ENCODE results near the gene SLC6A13.
"Not testable (repeated sequence)": the region's sequence is repeated elsewhere in the genome, so short reads cannot be mapped to it uniquely, and the experiment has no call there.

SLC6A13 gene

DNA sequence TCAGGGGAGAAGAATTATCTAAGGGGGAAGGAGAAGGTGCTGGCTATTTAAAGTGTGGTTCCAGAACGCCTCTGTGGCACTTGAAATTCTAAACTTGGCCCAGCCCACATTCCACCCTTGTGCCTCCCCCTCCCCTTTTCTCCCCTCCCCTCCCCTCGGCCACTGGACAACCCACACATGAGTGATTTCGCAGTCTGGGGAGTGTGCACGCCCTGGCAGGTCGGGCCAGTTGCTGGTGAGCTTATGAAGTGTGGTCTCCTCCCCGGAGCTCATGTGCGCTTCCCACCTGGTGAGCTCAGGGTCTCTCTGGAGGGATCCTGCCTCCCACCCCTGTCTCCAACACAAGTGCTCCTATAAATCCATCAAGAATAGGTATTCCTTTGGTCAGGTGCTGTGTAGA is at the start of gene SLC6A13:
Gene SLC6A13, minus strand, starts transcription at position 20 of the 400 bp plus-strand sequence. CDS start 2,784 bp downstream, outside the sequence.
- Histone ChIP-seq H3K27me3 (ENCODE audit: insufficient read depth, low read length) (no peaks in the 10 kb centered on the region), H3K4me3 (ENCODE audit: low read length) (no peak within 1 kb of the TSS), H3K9me3 (ENCODE audit: low read length) (no peaks in the 10 kb centered on the region), H2AFZ (ENCODE audit: low read depth, low read length) (no peak within 1 kb of the TSS), H3K4me1 (ENCODE audit: insufficient read depth, low read length) (peaks cover 2% of the 10 kb centered on the region), H3K36me3 (ENCODE audit: insufficient read depth, low read length) (no peaks in the 10 kb centered on the region)

DNA sequence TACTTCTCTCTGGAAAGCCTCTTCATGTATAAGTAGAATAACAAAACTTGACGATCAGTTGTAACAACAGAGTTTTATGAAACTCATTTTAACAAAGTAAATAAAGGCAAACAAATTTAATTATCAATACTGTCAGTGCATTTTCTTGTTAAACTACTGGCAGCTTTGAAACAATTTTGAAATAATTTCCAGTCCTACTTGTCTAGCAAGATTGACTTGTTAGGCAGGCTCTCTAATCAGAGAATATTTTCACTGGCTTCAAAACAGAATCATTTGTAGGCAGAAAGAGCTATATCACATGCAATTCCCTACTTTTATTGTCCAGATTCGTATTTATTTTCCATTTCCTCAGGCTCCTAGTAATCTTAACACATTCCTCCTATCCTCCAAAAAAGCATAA is 45.9 kb upstream of the SLC6A13 start:
- H2AFZ ChIP-seq (ENCODE audit: low read depth, low read length): no peak overlapping the region
- H3K4me3 ChIP-seq (ENCODE audit: low read length): no peak overlapping the region
- peaks cover 95% of the 10 kb centered on the region for H3K36me3 ChIP-seq (ENCODE audit: insufficient read depth, low read length)
- H3K4me1 ChIP-seq (ENCODE audit: insufficient read depth, low read length): no peaks in the 10 kb centered on the region
- peaks cover 3% of the 10 kb centered on the region for H3K9me3 ChIP-seq (ENCODE audit: low read length)
- H3K27me3 ChIP-seq (ENCODE audit: insufficient read depth, low read length): no peaks in the 10 kb centered on the region

DNA sequence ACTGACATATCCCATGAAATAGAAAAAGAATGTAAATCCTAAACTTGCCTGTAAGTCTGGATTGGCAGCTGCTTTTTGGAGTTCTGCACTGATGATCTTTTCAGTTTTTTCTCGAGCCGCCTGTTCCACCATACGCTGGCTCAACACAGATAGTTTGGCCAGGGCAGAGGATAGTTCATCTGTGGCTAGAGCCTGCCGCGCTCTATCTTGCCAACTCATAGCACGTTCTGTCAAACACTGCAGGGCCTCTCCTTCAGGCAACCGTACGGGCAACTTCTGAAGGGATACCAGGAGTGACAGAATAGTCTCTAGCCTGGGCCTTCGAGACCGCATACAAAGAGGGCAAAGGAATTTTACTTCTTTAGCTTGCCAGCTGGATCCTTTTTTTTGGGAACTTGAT is 44.8 kb upstream of the SLC6A13 start:
- Histone ChIP-seq H3K4me1 (ENCODE audit: insufficient read depth, low read length) (no peaks in the 10 kb centered on the region), H3K36me3 (ENCODE audit: insufficient read depth, low read length) (peaks cover 88% of the 10 kb centered on the region)

DNA sequence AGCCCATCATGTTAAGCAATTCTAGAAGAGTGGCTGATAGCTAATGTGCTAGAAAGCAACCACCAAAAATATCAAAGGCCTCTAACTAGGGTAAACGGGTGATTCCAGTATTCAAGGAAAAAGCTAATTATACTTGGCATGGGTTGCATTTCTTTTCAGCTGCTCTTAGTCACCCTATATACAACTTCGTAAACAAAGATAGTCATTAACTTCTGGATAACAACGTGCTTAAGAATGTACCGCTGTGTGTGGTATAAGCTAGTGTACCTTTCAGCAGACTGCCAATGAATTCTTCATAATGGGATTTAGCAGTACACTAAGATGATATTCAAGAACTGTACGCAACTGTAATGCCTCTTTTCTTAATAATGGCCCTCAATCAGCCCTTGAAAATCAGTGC is 42.2 kb upstream of the SLC6A13 start:
- H3K9me3 ChIP-seq (ENCODE audit: low read length): peaks cover 4% of the 10 kb centered on the region
- no peak overlapping the region for H3K4me3 ChIP-seq (ENCODE audit: low read length)
- H2AFZ ChIP-seq (ENCODE audit: low read depth, low read length): no peak overlapping the region
- no peaks in the 10 kb centered on the region for H3K4me1 ChIP-seq (ENCODE audit: insufficient read depth, low read length)
- no peaks in the 10 kb centered on the region for H3K27me3 ChIP-seq (ENCODE audit: insufficient read depth, low read length)
- H3K36me3 ChIP-seq (ENCODE audit: insufficient read depth, low read length): peaks cover 64% of the 10 kb centered on the region

More for the DNA sequence above, 44.8 kb upstream of the SLC6A13 start:
- Histone ChIP-seq H3K4me3 (ENCODE audit: low read length) (no peak overlapping the region), H3K9me3 (ENCODE audit: low read length) (peaks cover 4% of the 10 kb centered on the region), H3K27me3 (ENCODE audit: insufficient read depth, low read length) (no peaks in the 10 kb centered on the region), H2AFZ (ENCODE audit: low read depth, low read length) (no peak overlapping the region)

DNA sequence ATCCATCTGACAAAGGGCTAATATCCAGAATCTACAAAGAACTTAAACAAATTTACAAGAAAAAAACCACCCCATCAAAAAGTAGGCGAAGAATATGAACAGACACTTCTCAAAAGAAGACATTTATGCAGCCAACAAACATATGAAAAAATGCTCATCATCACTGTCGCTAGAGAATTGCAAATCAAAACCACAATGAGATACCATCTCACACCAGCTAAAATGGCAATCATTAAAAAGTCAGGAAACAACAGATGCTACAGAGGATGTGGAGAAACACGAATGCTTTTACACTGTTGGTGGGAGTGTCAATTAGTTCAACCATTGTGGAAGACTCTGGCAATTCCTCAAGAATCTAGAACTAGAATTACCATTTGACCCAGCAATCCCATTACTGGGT is 40.1 kb upstream of the SLC6A13 start:
- not testable (repeated sequence) for H3K9me3 ChIP-seq (ENCODE audit: low read length); H3K4me1 ChIP-seq (ENCODE audit: insufficient read depth, low read length); H2AFZ ChIP-seq (ENCODE audit: low read depth, low read length); H3K4me3 ChIP-seq (ENCODE audit: low read length); H3K27me3 ChIP-seq (ENCODE audit: insufficient read depth, low read length)
- H3K36me3 ChIP-seq (ENCODE audit: insufficient read depth, low read length): peaks cover 47% of the 10 kb centered on the region

DNA sequence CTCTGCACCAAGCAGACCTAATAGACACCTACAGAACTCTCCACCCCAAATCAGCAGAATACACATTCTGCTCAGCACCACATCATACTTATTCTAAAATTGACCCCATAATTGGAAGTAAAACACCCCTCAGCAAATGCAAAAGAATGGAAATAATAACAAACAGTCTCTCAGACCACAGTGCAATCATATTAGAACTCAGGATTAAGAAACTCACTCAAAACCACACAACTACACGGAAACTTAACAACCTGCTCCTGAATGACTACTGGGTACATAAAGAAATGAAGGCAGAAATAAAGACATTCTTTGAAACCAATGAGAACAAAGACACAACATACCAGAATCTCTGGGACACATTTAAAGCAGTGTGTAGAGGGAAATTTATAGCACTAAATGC is 37.5 kb upstream of the SLC6A13 start:
- H3K4me1 ChIP-seq (ENCODE audit: insufficient read depth, low read length); H3K27me3 ChIP-seq (ENCODE audit: insufficient read depth, low read length); H3K4me3 ChIP-seq (ENCODE audit: low read length); H2AFZ ChIP-seq (ENCODE audit: low read depth, low read length); H3K9me3 ChIP-seq (ENCODE audit: low read length): not testable (repeated sequence)
- peaks cover 46% of the 10 kb centered on the region for H3K36me3 ChIP-seq (ENCODE audit: insufficient read depth, low read length)

DNA sequence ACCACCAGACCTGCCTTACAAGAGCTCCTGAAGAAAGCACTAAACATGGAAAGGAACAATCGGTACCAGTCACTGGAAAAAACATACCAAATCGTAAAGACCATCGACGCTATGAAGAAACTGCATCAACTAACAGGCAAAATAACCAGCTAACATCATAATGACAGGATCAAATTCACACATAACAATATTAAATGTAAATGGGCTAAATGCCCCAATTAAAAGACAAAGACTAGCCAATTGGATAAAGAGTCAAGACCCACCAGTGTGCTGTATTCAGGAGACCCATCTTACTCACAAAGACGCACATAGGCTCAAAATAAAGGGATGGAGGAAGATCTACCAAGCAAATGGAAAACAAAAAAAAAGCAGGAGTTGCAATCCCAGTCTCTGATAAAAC is 36.9 kb upstream of the SLC6A13 start:
- H3K27me3 ChIP-seq (ENCODE audit: insufficient read depth, low read length); H2AFZ ChIP-seq (ENCODE audit: low read depth, low read length): not testable (repeated sequence)

DNA sequence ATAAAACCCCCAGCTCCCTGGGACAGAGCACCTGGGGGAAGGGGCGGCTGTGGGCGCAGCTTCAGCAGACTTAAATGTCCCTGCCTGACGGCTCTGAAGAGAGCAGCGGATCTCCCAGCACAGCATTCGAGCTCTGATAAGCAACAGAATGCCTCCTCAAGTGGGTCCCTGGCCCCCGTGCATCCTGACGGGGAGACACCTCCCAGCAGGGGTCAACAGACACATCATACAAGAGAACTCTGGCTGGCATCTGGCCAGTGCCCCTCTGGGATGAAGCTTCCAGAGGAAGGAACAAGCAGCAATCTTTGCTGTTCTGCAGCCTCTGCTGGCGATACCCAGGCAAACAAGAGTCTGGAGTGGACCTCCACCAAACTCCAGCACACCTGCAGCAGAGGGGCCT is 35.4 kb upstream of the SLC6A13 start:
- H3K36me3 ChIP-seq (ENCODE audit: insufficient read depth, low read length): peaks cover 44% of the 10 kb centered on the region
- H3K27me3 ChIP-seq (ENCODE audit: insufficient read depth, low read length); H2AFZ ChIP-seq (ENCODE audit: low read depth, low read length); H3K4me3 ChIP-seq (ENCODE audit: low read length); H3K9me3 ChIP-seq (ENCODE audit: low read length); H3K4me1 ChIP-seq (ENCODE audit: insufficient read depth, low read length): not testable (repeated sequence)

More for the DNA sequence above, 36.9 kb upstream of the SLC6A13 start:
- H3K9me3 ChIP-seq (ENCODE audit: low read length); H3K4me1 ChIP-seq (ENCODE audit: insufficient read depth, low read length); H3K4me3 ChIP-seq (ENCODE audit: low read length): not testable (repeated sequence)
- peaks cover 46% of the 10 kb centered on the region for H3K36me3 ChIP-seq (ENCODE audit: insufficient read depth, low read length)

DNA sequence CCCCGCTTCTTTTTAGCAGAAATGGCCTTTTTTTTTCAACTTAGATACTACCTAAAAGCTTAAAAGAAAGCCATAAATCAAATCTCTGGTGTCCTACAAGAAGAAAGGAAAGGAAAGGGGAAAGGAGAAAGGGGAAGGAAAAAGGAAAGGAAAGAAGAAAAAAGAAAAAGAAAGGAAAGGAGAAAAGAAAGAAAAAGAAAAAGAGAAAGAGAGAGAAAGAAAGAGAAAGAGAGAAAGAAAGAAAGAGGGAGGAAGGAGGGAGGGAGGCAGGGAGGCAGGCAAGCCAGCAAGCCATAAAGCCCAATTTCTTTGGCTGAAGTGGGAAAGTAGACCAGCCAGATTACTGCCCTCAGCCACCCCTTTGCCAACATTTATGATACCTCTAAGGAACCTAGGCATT is 32.5 kb upstream of the SLC6A13 start:
- H3K27me3 ChIP-seq (ENCODE audit: insufficient read depth, low read length): no peaks in the 10 kb centered on the region
- H3K4me3 ChIP-seq (ENCODE audit: low read length): no peak overlapping the region
- no peaks in the 10 kb centered on the region for H3K9me3 ChIP-seq (ENCODE audit: low read length)
- H3K36me3 ChIP-seq (ENCODE audit: insufficient read depth, low read length): peaks cover 65% of the 10 kb centered on the region
- no peak overlapping the region for H2AFZ ChIP-seq (ENCODE audit: low read depth, low read length)
- H3K4me1 ChIP-seq (ENCODE audit: insufficient read depth, low read length): no peaks in the 10 kb centered on the region

DNA sequence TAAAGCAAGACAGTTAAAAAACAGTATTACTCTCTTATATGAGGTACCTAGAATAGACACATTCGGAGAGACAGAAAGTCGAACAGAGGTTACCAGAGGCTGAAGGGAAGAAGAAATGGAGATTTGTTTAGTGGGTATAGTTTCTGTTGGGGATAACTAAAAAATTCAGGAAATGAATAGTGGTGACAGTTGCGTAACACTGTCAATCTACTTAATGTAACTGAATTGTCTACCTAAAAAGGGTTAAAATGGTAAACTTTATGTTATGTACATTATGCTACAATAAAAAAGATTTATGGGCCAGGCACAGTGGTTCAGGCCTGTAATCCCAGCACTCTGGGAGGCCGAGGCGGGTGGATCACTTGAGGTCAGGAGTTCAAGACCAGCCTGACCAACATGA is 30.6 kb upstream of the SLC6A13 start:
- Histone ChIP-seq H2AFZ (ENCODE audit: low read depth, low read length) (no peak overlapping the region), H3K9me3 (ENCODE audit: low read length) (no peaks in the 10 kb centered on the region), H3K4me3 (ENCODE audit: low read length) (no peak overlapping the region), H3K36me3 (ENCODE audit: insufficient read depth, low read length) (peaks cover 72% of the 10 kb centered on the region), H3K4me1 (ENCODE audit: insufficient read depth, low read length) (no peaks in the 10 kb centered on the region), H3K27me3 (ENCODE audit: insufficient read depth, low read length) (no peaks in the 10 kb centered on the region)

DNA sequence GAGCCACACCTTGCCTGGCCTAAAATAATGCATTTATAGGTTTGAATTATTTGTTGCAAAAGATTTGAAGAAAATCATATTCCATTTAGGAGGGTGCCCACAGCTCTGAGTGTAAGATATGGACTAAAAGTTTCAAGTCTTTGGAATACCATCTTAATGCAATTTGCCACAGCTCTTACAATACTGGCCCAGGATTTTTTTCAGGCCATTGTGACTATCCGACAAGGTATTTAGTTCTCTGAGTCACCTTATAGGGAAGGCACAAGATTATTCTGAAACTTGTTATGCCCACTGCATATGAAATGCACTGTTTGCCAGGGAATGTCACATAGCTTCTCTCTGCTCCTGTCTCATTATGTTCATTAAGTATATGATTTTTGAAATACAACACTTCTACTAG is 29.6 kb upstream of the SLC6A13 start:
- Histone ChIP-seq H2AFZ (ENCODE audit: low read depth, low read length) (no peak overlapping the region), H3K36me3 (ENCODE audit: insufficient read depth, low read length) (peaks cover 71% of the 10 kb centered on the region), H3K27me3 (ENCODE audit: insufficient read depth, low read length) (no peaks in the 10 kb centered on the region), H3K4me1 (ENCODE audit: insufficient read depth, low read length) (no peaks in the 10 kb centered on the region), H3K9me3 (ENCODE audit: low read length) (no peaks in the 10 kb centered on the region), H3K4me3 (ENCODE audit: low read length) (no peak overlapping the region)

DNA sequence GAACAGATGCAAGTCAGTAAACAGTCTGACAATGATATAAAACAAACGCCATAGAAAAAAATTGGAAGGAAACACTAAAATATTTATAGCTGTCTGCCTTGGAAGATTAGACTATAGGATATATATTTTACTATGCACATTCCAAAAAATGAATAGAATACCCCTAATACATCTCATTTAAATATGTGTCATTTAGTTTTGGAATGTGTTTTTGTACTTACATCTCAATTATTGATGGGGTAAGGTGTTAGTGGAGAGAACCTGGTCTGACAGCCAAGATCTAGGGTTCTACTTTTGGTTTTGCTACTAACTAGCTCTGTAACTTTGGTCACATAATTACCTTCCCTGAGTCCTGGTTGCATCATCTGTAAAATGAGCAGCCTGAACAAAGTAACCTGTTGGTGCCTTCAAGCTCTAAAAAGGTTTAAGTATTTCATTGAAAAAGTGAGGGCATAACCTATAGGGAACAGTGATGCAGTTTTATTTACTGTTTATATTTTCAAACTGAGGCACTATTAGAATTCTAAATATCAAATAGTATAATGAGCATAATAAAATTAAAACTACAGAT is 28.6 kb upstream of the SLC6A13 start:
- H2AFZ ChIP-seq (ENCODE audit: low read depth, low read length): no peak overlapping the region
- H3K36me3 ChIP-seq (ENCODE audit: insufficient read depth, low read length): peaks cover 71% of the 10 kb centered on the region
- no peak overlapping the region for H3K4me3 ChIP-seq (ENCODE audit: low read length)
- no peaks in the 10 kb centered on the region for H3K27me3 ChIP-seq (ENCODE audit: insufficient read depth, low read length)
- H3K4me1 ChIP-seq (ENCODE audit: insufficient read depth, low read length): no peaks in the 10 kb centered on the region
- H3K9me3 ChIP-seq (ENCODE audit: low read length): no peaks in the 10 kb centered on the region

DNA sequence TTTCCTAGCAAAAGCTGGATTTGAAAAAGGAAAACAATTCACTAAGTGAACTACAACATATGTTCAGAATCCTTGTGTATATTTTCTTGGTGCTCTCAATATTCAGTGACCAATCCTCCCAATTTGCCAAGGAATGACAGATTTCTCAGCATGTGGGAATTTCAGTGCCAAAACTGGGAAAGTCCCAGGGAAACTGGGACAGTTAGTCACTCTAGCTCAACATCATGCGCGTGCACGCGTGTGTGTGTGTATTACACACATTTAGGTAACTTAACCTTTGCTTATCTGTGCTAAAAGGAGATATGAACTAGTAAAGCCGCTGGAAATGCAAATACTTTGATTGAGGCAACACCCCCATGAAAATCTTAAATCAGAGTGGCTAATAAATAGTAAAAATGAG is 26.1 kb upstream of the SLC6A13 start:
- H3K9me3 ChIP-seq (ENCODE audit: low read length): no peaks in the 10 kb centered on the region
- H3K4me3 ChIP-seq (ENCODE audit: low read length): no peak overlapping the region
- H2AFZ ChIP-seq (ENCODE audit: low read depth, low read length): no peak overlapping the region
- H3K4me1 ChIP-seq (ENCODE audit: insufficient read depth, low read length): no peaks in the 10 kb centered on the region
- peaks cover 71% of the 10 kb centered on the region for H3K36me3 ChIP-seq (ENCODE audit: insufficient read depth, low read length)
- no peaks in the 10 kb centered on the region for H3K27me3 ChIP-seq (ENCODE audit: insufficient read depth, low read length)

DNA sequence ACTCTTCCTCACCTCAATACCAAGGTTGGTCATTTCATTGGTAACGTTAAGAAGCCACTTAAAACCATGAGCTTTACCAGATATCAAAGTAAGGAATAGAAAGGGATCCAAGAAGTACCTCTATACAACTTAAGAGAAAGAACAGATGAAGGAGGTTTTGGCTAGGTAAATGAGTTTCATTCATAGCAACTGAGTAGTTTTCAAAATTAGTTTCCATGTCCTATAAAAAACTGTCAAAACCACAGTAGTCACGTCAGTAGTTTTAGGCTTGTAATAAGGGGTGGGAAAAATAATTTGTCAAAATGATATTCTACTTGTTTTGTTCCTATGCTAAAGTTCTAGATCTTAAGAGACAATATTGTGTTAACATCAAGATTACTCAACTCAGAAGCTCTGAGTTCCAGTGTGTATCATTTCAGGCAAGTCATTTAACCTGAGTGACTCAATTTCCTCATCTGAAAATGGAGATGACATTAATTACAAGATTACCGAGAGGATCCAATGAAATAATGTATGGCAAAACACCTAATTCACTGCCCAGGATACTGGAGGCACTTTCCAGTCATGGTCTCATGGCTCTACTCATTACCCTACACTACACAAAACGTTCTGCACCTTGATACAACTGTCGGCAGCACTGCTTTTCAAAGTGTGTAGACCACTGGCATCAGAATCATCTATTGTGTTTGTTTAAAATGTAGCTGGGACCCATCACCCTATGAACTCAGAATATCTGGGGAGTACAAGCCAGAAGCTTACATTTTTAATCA is 24.1 kb upstream of the SLC6A13 start:
- no peaks in the 10 kb centered on the region for H3K9me3 ChIP-seq (ENCODE audit: low read length)
- no peaks in the 10 kb centered on the region for H3K27me3 ChIP-seq (ENCODE audit: insufficient read depth, low read length)
- no peaks in the 10 kb centered on the region for H3K4me1 ChIP-seq (ENCODE audit: insufficient read depth, low read length)
- H3K4me3 ChIP-seq (ENCODE audit: low read length): no peak overlapping the region
- H3K36me3 ChIP-seq (ENCODE audit: insufficient read depth, low read length): peaks cover 62% of the 10 kb centered on the region
- H2AFZ ChIP-seq (ENCODE audit: low read depth, low read length): no peak overlapping the region
